Measurements from ENCODE around the gene GABARAP. TPM values are rescaled to one million over a fixed set of nuclear protein-coding genes. Genes with fewer than 3 reads are reported as not detected.

The GABARAP gene
- total RNA-seq: 350 and 371 TPM in 2 replicates
- 200 TPM for total RNA-seq (2013)
- polyA plus RNA-seq: 201 and 323 TPM in 2 replicates
- 88.9 and 147 TPM in 2 replicates for polyA minus RNA-seq

DNA sequence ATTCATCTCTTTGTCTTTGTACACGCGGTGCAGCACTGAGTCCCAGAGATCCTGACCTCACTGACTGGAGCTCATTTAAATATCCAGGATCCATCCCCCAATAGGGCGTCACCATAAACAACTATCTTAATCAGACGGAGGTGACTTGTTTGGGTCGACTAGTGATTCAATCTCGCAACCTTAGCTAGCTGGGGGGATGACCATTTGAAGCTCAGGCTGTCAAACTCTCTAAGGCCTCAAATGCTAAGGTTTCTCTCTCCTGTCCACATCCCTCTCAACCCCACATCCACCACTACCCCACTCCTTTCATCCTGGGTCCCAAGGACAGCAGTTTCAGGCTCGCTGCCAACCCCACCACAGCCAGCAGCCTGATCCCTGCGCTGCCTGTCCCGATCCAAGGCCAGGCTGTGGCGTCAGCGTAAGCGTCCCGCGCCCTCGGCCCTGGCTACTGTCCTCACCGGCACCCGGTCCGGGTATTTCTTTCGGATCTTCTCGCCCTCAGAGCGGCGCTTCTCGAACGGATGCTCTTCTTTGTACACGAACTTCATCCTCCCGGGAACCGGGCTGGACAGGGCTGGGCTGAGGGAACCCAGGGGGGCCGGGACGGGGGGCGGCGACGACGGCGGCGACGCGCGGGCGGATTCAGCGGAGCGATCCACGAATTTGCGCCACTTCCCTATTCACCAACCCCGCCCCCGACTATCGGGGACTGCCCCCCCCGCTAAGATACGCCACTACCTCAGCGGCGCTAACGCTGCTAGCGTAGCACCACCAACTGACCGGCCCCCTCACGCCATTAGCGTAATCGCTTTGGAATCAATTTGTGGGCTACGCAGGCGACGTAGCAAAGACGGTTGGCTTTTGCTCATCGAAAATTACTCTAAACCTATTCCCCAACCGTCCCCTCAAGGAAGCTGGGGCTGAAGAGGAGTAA lies at the start of gene GABARAP:
GABARAP (minus strand) TSS at position 667 of the 934 bp plus-strand sequence; CDS start at position 548, 119 bp downstream.
- H3K27me3 ChIP-seq (replicated peaks in 1 of 4; ENCODE audit: control extremely low read depth in 1 of 4, control insufficient read depth in 3 of 4, insufficient read depth in 4 of 4, low read length in 3 of 4): no peaks in the 10 kb centered on the region
- H3K27me3 Mint-ChIP-seq: no peaks in the 10 kb centered on the region
- H3K9me3 Mint-ChIP-seq (ENCODE audit: insufficient read depth): no peaks in the 10 kb centered on the region
- peak within 1 kb of the TSS; percentile 100 for H3K27ac Mint-ChIP-seq
- peak within 1 kb of the TSS; percentile 79 for H3K4me2 ChIP-seq (replicated peaks; ENCODE audit: low read depth, low read length, poor library complexity, severe bottlenecking)
- ChIA-PET CTCF (interaction anchor here (0.5 to 5.0 kb wide), 9 partner anchors 8 to 313 kb away, joined by 3 to 36 read pairs (median 5); partner anchors contain the start of genes ACADVL, CTDNEP1, DLG4 and DVL2), POLR2A (interaction anchor here (0.6 to 13.1 kb wide), 14 partner anchors 8 to 615 kb away, joined by 3 to 157 read pairs (median 4); partner anchors contain the start of genes ACADVL, CTDNEP1, DLG4 and DVL2)
- H3K4me3 ChIP-seq (ENCODE audit: control extremely low read depth in 1 of 5, extremely low read depth in 1 of 5, insufficient read depth in 1 of 5, low read depth in 2 of 5, low read length in 4 of 5): peak within 1 kb of the TSS; percentile 81 to 99 (median 99)
- H3K4me1 Mint-ChIP-seq: peaks cover 40% of the 10 kb centered on the region
- no peak for TF ChIP-seq EZH2 (IDR thresholded peaks at IDR 0.05; ENCODE audit: borderline replicate concordance, insufficient read depth, low read depth, low read length, poor library complexity, severe bottlenecking)
- TF ChIP-seq, protein P1, sequence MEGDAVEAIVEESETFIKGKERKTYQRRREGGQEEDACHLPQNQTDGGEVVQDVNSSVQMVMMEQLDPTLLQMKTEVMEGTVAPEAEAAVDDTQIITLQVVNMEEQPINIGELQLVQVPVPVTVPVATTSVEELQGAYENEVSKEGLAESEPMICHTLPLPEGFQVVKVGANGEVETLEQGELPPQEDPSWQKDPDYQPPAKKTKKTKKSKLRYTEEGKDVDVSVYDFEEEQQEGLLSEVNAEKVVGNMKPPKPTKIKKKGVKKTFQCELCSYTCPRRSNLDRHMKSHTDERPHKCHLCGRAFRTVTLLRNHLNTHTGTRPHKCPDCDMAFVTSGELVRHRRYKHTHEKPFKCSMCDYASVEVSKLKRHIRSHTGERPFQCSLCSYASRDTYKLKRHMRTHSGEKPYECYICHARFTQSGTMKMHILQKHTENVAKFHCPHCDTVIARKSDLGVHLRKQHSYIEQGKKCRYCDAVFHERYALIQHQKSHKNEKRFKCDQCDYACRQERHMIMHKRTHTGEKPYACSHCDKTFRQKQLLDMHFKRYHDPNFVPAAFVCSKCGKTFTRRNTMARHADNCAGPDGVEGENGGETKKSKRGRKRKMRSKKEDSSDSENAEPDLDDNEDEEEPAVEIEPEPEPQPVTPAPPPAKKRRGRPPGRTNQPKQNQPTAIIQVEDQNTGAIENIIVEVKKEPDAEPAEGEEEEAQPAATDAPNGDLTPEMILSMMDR (IDR thresholded peaks at IDR 0.05): no peak
- peak within 1 kb of the TSS; percentile 94 to 97 for H3K27ac ChIP-seq (ENCODE audit: low read length in 2 of 2)
- ATAC-seq (ENCODE audit: low read depth): peak; percentile 44
- H3K4me1 ChIP-seq (ENCODE audit: control insufficient read depth in 2 of 2, insufficient read depth in 2 of 2, low read length in 2 of 2): peaks cover 29 to 34% of the 10 kb centered on the region in 2 donors
- intact Hi-C loops (cut with micrococcal nuclease): loop anchor here (1.0 kb wide), 1 partner anchor 87 kb away; the partner anchor contains the start of gene NEURL4
- H3K79me2 ChIP-seq (ENCODE audit: control insufficient read depth, insufficient read depth, low read length): peaks cover 38% of the 10 kb centered on the region
- peak within 1 kb of the TSS; percentile 86 for H2AFZ ChIP-seq (ENCODE audit: insufficient read depth, low read depth, low read length, poor library complexity, severe bottlenecking)
- 0% methylated on average over 55 of the region's 62 CpGs for WGBS (ENCODE audit: insufficient coverage)
- H4K20me1 ChIP-seq (ENCODE audit: control insufficient read depth, insufficient read depth, low read length, poor library complexity, severe bottlenecking): peaks cover 24% of the 10 kb centered on the region
- H3K36me3 ChIP-seq (replicated peaks in 1 of 2; ENCODE audit: control extremely low read depth in 1 of 2, control insufficient read depth in 1 of 2, extremely low read depth in 1 of 2, insufficient read depth in 2 of 2, low read length in 1 of 2): peaks cover 8 to 37% of the 10 kb centered on the region in 2 experiments
- peak within 1 kb of the TSS; percentile 98 for H3K4me3 Mint-ChIP-seq
- no peaks in the 10 kb centered on the region for H3K9me3 ChIP-seq (ENCODE audit: control extremely low read depth in 1 of 3, control insufficient read depth in 2 of 3, insufficient read depth in 1 of 3, low read length in 2 of 3)
- DNase-seq: peak; percentile 98
- peak within 1 kb of the TSS; percentile 82 for H3K9ac ChIP-seq (ENCODE audit: low read length)

Data from B cell (primary cell).